Activated naive CD4-positive, alpha-beta T cell treated with anti-CD3 and anti-CD28 coated beads, Interleukin-2, amount 50 U/mL, for 72 hours (primary cell): ENCODE data around the gene IRX6. TPM values are rescaled to one million over a fixed set of nuclear protein-coding genes. Genes with fewer than 3 reads are reported as not detected.

ENCODE experiments used
- ATAC-seq, 2 donors: fragments of 150-1000 bp; cut with Tn5 transposase; 2 replicates each; pipeline ENCODE4 v1.10.0; 2021; ENCODE audit warnings: mild to moderate bottlenecking in 2 of 2, moderate library complexity in 2 of 2
- DNase-seq, 2 donors: peaks; one replicate each; pipeline ENCODE4 v3.0.0; 2021 to 2022; ENCODE audit warnings: low spot score in 2 of 2
- H3K27ac Mint-ChIP-seq, 2 donors: one replicate each; pipeline ENCODE4 v1.8.0; 2022; ENCODE audit warnings: mild to moderate bottlenecking in 2 of 2, mixed read lengths in 2 of 2
- H3K36me3 Mint-ChIP-seq, 2 donors: one replicate each; pipeline ENCODE4 v1.8.0; 2022; ENCODE audit warnings: mixed read lengths in 2 of 2
- H3K9me3 Mint-ChIP-seq, 2 donors: one replicate each; pipeline ENCODE4 v1.8.0; 2022; ENCODE audit warnings: mixed read lengths in 2 of 2
- total RNA-seq, 2 donors: library from RNA; stranded (reverse); gene quantifications; one replicate each; pipeline ENCODE4 v1.2.3, GENCODE V29; 2022

The IRX6 gene
- total RNA-seq, 2 donors from 2014 or later, result not detected

DNA sequence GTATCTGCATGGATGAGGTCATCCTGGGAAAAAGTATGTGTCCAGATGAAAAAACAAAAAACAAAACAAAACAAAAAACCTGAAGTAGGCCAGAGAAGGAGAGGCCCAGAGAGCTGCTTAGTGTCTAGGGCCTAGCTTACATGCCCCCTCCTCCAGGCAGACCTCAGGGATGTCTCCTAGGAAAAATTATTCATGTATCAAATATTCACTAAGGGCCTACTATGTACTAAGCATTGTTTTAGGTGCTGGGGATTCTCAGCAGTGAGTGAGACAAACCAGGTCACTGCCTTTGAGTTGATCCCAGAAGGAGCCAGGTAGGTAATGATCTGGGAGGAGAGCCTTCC is 49.5 kb downstream of the IRX6 start:
- no peaks in the 10 kb centered on the region for H3K9me3 Mint-ChIP-seq

DNA sequence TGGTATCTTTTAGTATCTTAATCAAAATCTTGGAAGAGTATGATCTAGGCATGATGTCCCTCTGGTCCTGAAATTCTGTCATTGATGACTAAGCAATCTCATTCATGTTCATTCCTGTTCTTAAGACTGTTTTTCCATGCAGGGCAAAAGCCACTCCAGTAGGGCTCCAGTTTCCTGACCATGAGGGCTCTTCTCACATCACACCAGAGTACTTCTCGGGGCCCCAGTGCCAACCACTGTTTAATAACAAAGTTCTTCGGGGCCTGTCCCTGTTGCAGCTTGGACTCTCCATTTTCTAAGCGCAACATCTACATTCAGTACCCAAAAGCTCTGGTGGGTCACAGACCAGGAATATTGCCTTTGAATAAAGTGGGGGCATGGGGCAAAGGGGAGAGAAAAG is 52.0 kb downstream of the IRX6 start:
- peaks cover 0 to 6% of the 10 kb centered on the region in 2 donors for H3K36me3 Mint-ChIP-seq
- DNase-seq, result no peak
- no peak for ATAC-seq
- H3K9me3 Mint-ChIP-seq, result no peaks in the 10 kb centered on the region
- H3K27ac Mint-ChIP-seq, result no peak overlapping the region

More for the DNA sequence above, 49.5 kb downstream of the IRX6 start:
- H3K27ac Mint-ChIP-seq, result no peak overlapping the region
- no peak for ATAC-seq
- peaks cover 0 to 12% of the 10 kb centered on the region in 2 donors for H3K36me3 Mint-ChIP-seq
- no peak for DNase-seq

DNA sequence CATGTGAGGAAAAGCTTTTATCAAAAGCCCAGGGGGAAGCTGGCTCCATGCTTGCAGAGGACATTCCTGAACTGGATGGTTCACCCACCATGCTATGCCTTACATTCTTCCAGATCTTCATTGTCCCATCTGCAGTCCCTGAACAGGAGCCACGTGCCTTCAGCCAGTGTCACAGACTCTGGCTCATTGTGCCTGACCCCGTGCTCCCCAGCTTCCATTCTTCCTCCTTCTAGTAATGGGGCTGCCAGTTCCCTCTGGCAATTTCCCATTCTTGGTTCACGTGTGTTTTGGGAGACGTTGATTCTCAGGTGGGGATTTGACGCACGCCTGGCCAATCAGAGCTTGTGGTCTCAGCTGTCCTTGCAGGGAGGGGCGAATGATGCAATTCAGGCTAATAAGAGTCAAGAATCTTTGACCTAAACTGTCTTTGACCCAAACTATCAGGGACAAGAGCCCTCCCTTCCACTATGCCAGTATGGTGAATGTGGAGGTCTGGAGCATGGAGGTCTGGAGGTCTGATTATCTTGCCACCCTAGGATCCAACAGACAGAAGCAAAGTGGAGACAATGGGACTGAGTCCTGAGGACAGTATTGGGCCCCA is 52.7 kb downstream of the IRX6 start:
- no peak for ATAC-seq
- no peak overlapping the region for H3K27ac Mint-ChIP-seq
- peaks cover 0 to 6% of the 10 kb centered on the region in 2 donors for H3K36me3 Mint-ChIP-seq
- no peak for DNase-seq
- H3K9me3 Mint-ChIP-seq, result no peaks in the 10 kb centered on the region

DNA sequence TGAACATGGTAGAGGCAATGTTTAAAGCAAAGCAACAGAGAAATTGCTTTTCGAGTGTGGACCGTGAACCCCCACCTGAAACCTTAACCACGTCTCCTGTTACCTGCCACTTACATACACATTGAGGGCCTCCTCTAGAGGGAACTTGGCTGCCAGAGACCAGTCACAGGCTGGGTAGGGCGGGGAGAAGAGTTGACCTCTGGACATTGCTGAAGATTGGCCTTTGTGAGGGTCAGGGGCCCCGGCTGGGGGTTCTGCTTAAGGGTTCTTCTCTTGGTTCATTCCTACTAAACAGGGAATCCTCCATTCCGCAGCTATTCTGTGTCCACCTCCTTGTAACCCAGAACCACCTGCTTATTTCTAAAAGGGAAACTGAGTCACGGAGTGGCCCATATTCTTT is 53.8 kb downstream of the IRX6 start:
- Mint-ChIP-seq H3K9me3 (no peaks in the 10 kb centered on the region), H3K36me3 (peaks cover 0 to 4% of the 10 kb centered on the region in 2 donors), H3K27ac (no peak overlapping the region)
- DNase-seq, result no peak
- ATAC-seq, result no peak

DNA sequence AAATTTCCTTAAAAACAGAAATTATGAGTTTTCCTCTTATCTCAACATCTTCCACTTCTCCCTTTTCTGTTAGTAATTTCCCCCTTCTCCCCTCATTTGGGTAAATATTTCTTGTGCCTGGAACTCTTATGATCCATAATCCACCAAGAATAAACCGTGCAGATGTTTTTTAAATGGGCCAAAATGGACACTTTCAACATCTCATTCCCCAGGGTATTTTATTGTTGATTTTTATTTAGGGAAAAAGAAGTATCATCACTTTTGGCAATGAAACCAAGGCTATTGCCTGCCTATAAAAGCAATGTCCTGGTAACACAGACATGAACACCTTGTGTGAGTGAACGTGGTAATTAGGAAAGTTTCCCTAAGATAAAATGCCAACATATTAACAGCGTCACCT is 54.6 kb downstream of the IRX6 start:
- no peak overlapping the region for H3K27ac Mint-ChIP-seq
- no peaks in the 10 kb centered on the region for H3K9me3 Mint-ChIP-seq
- no peaks in the 10 kb centered on the region for H3K36me3 Mint-ChIP-seq
- no peak for ATAC-seq
- no peak for DNase-seq

DNA sequence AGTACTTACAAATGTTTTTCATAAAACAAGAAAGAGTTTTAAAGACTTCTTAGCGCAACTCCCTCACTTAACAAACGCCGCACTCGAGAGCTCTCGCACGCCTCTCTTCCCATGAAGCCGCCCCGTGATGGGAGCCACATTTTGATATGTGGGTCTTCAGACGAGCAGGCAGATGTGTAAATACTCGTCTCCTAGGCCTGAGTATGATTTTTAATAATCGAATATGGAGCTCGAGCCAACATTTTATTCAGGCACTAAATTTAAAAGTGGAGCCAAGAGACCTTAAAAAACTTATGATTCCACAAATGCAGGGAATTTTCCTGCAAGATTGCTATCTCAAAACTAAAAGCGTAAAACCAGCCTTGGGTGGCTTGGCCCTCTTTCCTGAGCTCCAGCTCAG is 55.4 kb downstream of the IRX6 start:
- no peak for ATAC-seq
- no peaks in the 10 kb centered on the region for H3K9me3 Mint-ChIP-seq
- H3K27ac Mint-ChIP-seq, result no peak overlapping the region
- no peaks in the 10 kb centered on the region for H3K36me3 Mint-ChIP-seq
- DNase-seq, result no peak

DNA sequence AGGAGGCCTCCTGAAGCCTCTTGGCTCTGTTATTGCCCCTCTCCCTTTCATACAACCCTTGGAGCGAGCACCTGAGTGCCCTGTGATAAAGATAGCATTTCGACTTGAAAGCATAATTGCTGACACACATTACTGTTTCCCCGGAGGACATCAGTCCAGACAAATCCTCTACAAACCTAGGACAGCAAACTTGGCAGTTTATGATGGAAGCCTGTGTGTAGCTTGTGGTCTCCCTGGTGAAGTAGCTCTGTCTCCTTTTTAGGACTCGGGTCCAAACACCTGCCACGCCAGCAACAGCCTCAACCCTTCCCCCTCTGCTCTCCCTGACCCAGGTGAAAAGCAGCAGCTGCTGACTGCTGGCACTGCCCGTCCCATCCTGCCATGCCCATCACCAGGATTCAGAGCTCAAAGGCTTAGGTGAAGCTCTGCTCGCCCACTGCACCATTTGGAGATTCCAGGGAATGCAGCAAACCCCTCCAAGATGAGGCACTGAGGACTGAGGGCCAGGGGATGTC is 55.9 kb downstream of the IRX6 start:
- H3K36me3 Mint-ChIP-seq, result no peaks in the 10 kb centered on the region
- ATAC-seq, result no peak
- H3K9me3 Mint-ChIP-seq, result no peaks in the 10 kb centered on the region
- H3K27ac Mint-ChIP-seq, result no peak overlapping the region
- DNase-seq, result no peak

Other genes with a start within 250 kb of the IRX6 start
- not detected for gene MMP2, start 155.0 kb downstream of the IRX6 start, total RNA-seq
- gene LPCAT2, start 184.9 kb downstream of the IRX6 start, total RNA-seq, result 1 to 10 TPM in 1 of 2 donors, under 1 TPM in 1; 0.30 to 3.0 TPM
- gene CAPNS2, start 242.5 kb downstream of the IRX6 start, total RNA-seq, result not detected